GM12873 (cell line): Measurements from ENCODE around the gene ACP7.

Experiments
- CTCF ChIP-seq: IDR thresholded peaks from 2 replicates; pipeline ENCODE4 v1.5.1; 2012; ENCODE audit warnings: low read depth, mild to moderate bottlenecking, moderate library complexity, low read length, control low read depth; ENCODE audit not compliant: insufficient read depth; ENCODE audit errors: missing control alignments

Gene ACP7

GRCh38 chr19:39083983-39084731 lies at the start of gene ACP7:
Gene ACP7, plus strand, starts transcription at chr19:39084368. Its CDS starts 902 bp downstream, at chr19:39085270.
- TF ChIP-seq CTCF, result no peak

- TF ChIP-seq CTCF, result no peak
Measured at GRCh38 chr19:39036581-39036980, 47.6 kb upstream of the ACP7 start.

GRCh38 chr19:39037194-39037593 lies 47.0 kb upstream of the ACP7 start:
- no peak for TF ChIP-seq CTCF

- TF ChIP-seq CTCF, result no peak
Measured at GRCh38 chr19:39038098-39038497, 46.1 kb upstream of the ACP7 start.

- no peak for TF ChIP-seq CTCF
Measured at GRCh38 chr19:39045506-39045905, 38.7 kb upstream of the ACP7 start.

- no peak for TF ChIP-seq CTCF
Measured at GRCh38 chr19:39046037-39046821, 37.9 kb upstream of the ACP7 start.

- no peak for TF ChIP-seq CTCF
Measured at GRCh38 chr19:39047073-39047472, 37.1 kb upstream of the ACP7 start.
